Nucleus accumbens (tissue), 56 donors: ENCODE data around the gene CRTC3.

Source experiments
- DNase-seq, 56 donors: peaks; one replicate each; lab custom pipeline; 2025; lab: John Stamatoyannopoulos, UW

CRTC3 gene

GRCh38 chr15:90588427-90588826 is 58.7 kb downstream of the CRTC3 start:
- peak in 17 of 56 donors; percentile 5 to 79 (median 33) for DNase-seq

- no peak for DNase-seq
Observed at GRCh38 chr15:90591524-90591923, 61.8 kb downstream of the CRTC3 start.

GRCh38 chr15:90592131-90592881 is 62.6 kb downstream of the CRTC3 start:
- DNase-seq = no peak

- no peak for DNase-seq
Observed at GRCh38 chr15:90593499-90594158, 63.9 kb downstream of the CRTC3 start.

GRCh38 chr15:90594301-90594738 is 64.6 kb downstream of the CRTC3 start:
- DNase-seq = peak in 24 of 56 donors; percentile 9 to 68 (median 31)

GRCh38 chr15:90595763-90596155 is 66.0 kb downstream of the CRTC3 start:
- no peak for DNase-seq

- DNase-seq = peak in 50 of 56 donors; percentile 19 to 85 (median 64)
Observed at GRCh38 chr15:90596943-90597342, 67.2 kb downstream of the CRTC3 start.

GRCh38 chr15:90597577-90597976 is 67.9 kb downstream of the CRTC3 start:
- no peak for DNase-seq

GRCh38 chr15:90598031-90598577 is 68.4 kb downstream of the CRTC3 start:
- peak in 27 of 56 donors; percentile 8 to 64 (median 39) for DNase-seq

- DNase-seq = no peak
Observed at GRCh38 chr15:90598679-90599078, 69.0 kb downstream of the CRTC3 start.

- no peak for DNase-seq
Observed at GRCh38 chr15:90599116-90599515, 69.4 kb downstream of the CRTC3 start.

- no peak for DNase-seq
Observed at GRCh38 chr15:90599644-90600043, 69.9 kb downstream of the CRTC3 start.

- DNase-seq = peak in 2 of 56 donors; percentile 19 to 26
Observed at GRCh38 chr15:90600954-90601353, 71.2 kb downstream of the CRTC3 start.

- peak in 2 of 56 donors; percentile 33 to 35 for DNase-seq
Observed at GRCh38 chr15:90603893-90604292, 74.2 kb downstream of the CRTC3 start.

GRCh38 chr15:90606641-90607040 is 76.9 kb downstream of the CRTC3 start:
- no peak for DNase-seq

GRCh38 chr15:90607361-90607760 is 77.6 kb downstream of the CRTC3 start:
- DNase-seq = no peak

GRCh38 chr15:90609242-90610180 is 79.8 kb downstream of the CRTC3 start:
- no peak for DNase-seq

- DNase-seq = no peak
Observed at GRCh38 chr15:90610190-90610589, 80.5 kb downstream of the CRTC3 start.

GRCh38 chr15:90611157-90611556 is 81.4 kb downstream of the CRTC3 start:
- no peak for DNase-seq

GRCh38 chr15:90617171-90617570 is 87.4 kb downstream of the CRTC3 start:
- no peak for DNase-seq
